K562 (cell line): ENCODE data around the gene DNAJB7. TPM values are rescaled to one million over a fixed set of nuclear protein-coding genes. Genes with fewer than 3 reads are reported as not detected.

Experiments used
- KDM2B ChIP-seq: fragments of 250-450 bp; sonication (Bioruptor Pico); IDR thresholded peaks from 2 replicates; pipeline ENCODE4 v1.8.0; 2021; ENCODE audit warnings: mild to moderate bottlenecking, moderate library complexity
- polyA plus RNA-seq, 8 experiments: library from polyadenylated mRNA; depleted of rRNA in 4 of 8; stranded (reverse) in 5 of 8; unstranded in 3 of 8; fragments of >200 nt; fragmentation: Nextera tagmentation in 2 of 8; fragmentation: Illumina TruSeq in 1 of 8; extraction: Ambion mirVana in 2 of 8; extraction: Trizol in 1 of 8; gene quantifications; 2 replicates each; pipeline versions ENCODE4 v1.2.1 to v1.2.3, GENCODE V29; 2011 to 2014; ENCODE audit warnings: inconsistent platforms in 1 of 8, missing spikeins in 1 of 8
- total RNA-seq, 7 experiments: library from RNA; depleted of rRNA in 6 of 7; stranded (reverse); fragments of >200 nt in 6 of 7; fragmentation: Illumina TruSeq in 2 of 7; extraction: Trizol in 2 of 7; gene quantifications; 2 replicates each; pipeline versions ENCODE4 v1.2.1 to v1.2.3, GENCODE V29; 2011 to 2021; ENCODE audit warnings: low replicate concordance in 1 of 7
- TF ChIP-seq, protein P1 (sequence below): fragments of 450-650 bp; IDR thresholded peaks from 2 replicates; pipeline ENCODE4 v1.6.1; 2017; ENCODE audit warnings: mild to moderate bottlenecking, moderate library complexity
- TF ChIP-seq, protein P2 (sequence below): fragments of 250-450 bp; sonication (Bioruptor Pico); IDR thresholded peaks from 2 replicates; pipeline ENCODE4 v1.9.0; 2021; ENCODE audit warnings: mild to moderate bottlenecking, inconsistent platforms
- TF ChIP-seq, protein P3 (sequence below): fragments of 200-400 bp; formaldehyde crosslinking; IDR thresholded peaks from 2 replicates; pipeline ENCODE4 v1.6.1; 2017; ENCODE audit warnings: mild to moderate bottlenecking, low read depth, low read length, moderate library complexity
- TF ChIP-seq, protein P4 (sequence below): sonication (generic); formaldehyde crosslinking; IDR thresholded peaks from 2 replicates; pipeline ENCODE4 v1.8.0; 2022; ENCODE audit warnings: mild to moderate bottlenecking, low read depth, missing genetic modification reagents
- TF ChIP-seq, protein P5 (sequence below): fragments of 450-650 bp; IDR thresholded peaks from 2 replicates; pipeline ENCODE4 v1.6.1; 2016; ENCODE audit warnings: borderline replicate concordance

DNAJB7 gene
- total and polyA plus RNA-seq, 9 of the 15 experiments (the other 6 are each of a cell fraction or from before 2014, with no cell fraction given) = 0.13 to 0.21 TPM; not detected in 7

DNA sequence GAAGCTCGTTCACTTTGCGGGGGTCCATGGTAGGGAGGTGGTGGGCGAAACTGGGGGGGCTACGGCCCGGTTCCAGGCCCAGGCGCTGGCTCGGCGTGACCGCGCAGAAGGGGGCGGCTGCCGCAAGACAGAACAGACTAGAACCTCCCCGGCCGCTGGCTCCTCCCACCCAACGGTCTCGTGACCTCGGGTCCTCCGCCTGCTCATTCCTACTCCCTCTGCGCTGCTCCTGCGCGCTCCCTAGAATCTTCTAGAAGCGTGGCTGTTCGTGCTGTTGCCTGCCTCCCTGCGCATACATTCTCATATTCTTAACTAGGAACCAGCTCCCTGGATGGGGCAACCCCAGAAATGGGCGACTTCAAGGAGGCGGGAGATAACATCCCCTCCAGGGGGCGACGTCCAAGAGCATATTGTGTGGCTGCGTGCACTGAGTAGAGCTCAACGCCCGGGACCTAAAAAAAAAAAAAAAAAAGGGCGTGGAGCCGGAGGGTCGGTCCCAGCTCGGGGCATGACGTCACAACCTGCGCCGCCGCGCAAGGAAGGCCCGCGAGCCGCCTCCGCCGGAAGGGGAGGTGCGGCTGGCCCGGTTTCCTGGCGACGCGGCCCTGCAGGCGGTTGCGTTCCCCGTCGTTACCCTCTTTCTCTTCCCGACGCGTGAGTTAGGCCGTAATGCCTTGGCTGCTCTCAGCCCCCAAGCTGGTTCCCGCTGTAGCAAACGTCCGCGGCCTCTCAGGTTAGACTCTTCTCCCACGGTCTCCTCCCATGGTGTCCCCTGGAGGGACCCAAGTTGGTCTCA is 5.2 kb downstream of the DNAJB7 start, which contains the start of the genes ST13 and XPNPEP3 (continued):
- TF ChIP-seq, protein P1, sequence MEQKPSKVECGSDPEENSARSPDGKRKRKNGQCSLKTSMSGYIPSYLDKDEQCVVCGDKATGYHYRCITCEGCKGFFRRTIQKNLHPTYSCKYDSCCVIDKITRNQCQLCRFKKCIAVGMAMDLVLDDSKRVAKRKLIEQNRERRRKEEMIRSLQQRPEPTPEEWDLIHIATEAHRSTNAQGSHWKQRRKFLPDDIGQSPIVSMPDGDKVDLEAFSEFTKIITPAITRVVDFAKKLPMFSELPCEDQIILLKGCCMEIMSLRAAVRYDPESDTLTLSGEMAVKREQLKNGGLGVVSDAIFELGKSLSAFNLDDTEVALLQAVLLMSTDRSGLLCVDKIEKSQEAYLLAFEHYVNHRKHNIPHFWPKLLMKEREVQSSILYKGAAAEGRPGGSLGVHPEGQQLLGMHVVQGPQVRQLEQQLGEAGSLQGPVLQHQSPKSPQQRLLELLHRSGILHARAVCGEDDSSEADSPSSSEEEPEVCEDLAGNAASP = no peak
- TF ChIP-seq, protein P2, sequence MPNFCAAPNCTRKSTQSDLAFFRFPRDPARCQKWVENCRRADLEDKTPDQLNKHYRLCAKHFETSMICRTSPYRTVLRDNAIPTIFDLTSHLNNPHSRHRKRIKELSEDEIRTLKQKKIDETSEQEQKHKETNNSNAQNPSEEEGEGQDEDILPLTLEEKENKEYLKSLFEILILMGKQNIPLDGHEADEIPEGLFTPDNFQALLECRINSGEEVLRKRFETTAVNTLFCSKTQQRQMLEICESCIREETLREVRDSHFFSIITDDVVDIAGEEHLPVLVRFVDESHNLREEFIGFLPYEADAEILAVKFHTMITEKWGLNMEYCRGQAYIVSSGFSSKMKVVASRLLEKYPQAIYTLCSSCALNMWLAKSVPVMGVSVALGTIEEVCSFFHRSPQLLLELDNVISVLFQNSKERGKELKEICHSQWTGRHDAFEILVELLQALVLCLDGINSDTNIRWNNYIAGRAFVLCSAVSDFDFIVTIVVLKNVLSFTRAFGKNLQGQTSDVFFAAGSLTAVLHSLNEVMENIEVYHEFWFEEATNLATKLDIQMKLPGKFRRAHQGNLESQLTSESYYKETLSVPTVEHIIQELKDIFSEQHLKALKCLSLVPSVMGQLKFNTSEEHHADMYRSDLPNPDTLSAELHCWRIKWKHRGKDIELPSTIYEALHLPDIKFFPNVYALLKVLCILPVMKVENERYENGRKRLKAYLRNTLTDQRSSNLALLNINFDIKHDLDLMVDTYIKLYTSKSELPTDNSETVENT (CRISPR knock-in tag) = no peak
- TF ChIP-seq KDM2B (CRISPR knock-in tag) = no peak
- TF ChIP-seq, protein P3, sequence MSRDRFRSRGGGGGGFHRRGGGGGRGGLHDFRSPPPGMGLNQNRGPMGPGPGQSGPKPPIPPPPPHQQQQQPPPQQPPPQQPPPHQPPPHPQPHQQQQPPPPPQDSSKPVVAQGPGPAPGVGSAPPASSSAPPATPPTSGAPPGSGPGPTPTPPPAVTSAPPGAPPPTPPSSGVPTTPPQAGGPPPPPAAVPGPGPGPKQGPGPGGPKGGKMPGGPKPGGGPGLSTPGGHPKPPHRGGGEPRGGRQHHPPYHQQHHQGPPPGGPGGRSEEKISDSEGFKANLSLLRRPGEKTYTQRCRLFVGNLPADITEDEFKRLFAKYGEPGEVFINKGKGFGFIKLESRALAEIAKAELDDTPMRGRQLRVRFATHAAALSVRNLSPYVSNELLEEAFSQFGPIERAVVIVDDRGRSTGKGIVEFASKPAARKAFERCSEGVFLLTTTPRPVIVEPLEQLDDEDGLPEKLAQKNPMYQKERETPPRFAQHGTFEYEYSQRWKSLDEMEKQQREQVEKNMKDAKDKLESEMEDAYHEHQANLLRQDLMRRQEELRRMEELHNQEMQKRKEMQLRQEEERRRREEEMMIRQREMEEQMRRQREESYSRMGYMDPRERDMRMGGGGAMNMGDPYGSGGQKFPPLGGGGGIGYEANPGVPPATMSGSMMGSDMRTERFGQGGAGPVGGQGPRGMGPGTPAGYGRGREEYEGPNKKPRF = no peak
- TF ChIP-seq, protein P4, sequence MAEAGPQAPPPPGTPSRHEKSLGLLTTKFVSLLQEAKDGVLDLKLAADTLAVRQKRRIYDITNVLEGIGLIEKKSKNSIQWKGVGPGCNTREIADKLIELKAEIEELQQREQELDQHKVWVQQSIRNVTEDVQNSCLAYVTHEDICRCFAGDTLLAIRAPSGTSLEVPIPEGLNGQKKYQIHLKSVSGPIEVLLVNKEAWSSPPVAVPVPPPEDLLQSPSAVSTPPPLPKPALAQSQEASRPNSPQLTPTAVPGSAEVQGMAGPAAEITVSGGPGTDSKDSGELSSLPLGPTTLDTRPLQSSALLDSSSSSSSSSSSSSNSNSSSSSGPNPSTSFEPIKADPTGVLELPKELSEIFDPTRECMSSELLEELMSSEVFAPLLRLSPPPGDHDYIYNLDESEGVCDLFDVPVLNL = 0 out of 2 replicates have a peak, but pooled peaks have one; percentile 21
- TF ChIP-seq, protein P5, sequence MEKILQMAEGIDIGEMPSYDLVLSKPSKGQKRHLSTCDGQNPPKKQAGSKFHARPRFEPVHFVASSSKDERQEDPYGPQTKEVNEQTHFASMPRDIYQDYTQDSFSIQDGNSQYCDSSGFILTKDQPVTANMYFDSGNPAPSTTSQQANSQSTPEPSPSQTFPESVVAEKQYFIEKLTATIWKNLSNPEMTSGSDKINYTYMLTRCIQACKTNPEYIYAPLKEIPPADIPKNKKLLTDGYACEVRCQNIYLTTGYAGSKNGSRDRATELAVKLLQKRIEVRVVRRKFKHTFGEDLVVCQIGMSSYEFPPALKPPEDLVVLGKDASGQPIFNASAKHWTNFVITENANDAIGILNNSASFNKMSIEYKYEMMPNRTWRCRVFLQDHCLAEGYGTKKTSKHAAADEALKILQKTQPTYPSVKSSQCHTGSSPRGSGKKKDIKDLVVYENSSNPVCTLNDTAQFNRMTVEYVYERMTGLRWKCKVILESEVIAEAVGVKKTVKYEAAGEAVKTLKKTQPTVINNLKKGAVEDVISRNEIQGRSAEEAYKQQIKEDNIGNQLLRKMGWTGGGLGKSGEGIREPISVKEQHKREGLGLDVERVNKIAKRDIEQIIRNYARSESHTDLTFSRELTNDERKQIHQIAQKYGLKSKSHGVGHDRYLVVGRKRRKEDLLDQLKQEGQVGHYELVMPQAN = peak; percentile 89; the same call in 1 of the 2 replicates
